GM19351 (cell line): ENCODE results near the gene NBPF20.
"Not testable (repeated sequence)": the region's sequence is repeated elsewhere in the genome, so short reads cannot be mapped to it uniquely, and the experiment has no call there.

Experiments used
- ATAC-seq: cut with Tn5 transposase; IDR thresholded peaks from one replicate; pipeline ENCODE4 v1.9.1; 2021; ENCODE audit warnings: mild to moderate bottlenecking, moderate library complexity; ENCODE audit not compliant: unreplicated experiment

Gene NBPF20, protein sequence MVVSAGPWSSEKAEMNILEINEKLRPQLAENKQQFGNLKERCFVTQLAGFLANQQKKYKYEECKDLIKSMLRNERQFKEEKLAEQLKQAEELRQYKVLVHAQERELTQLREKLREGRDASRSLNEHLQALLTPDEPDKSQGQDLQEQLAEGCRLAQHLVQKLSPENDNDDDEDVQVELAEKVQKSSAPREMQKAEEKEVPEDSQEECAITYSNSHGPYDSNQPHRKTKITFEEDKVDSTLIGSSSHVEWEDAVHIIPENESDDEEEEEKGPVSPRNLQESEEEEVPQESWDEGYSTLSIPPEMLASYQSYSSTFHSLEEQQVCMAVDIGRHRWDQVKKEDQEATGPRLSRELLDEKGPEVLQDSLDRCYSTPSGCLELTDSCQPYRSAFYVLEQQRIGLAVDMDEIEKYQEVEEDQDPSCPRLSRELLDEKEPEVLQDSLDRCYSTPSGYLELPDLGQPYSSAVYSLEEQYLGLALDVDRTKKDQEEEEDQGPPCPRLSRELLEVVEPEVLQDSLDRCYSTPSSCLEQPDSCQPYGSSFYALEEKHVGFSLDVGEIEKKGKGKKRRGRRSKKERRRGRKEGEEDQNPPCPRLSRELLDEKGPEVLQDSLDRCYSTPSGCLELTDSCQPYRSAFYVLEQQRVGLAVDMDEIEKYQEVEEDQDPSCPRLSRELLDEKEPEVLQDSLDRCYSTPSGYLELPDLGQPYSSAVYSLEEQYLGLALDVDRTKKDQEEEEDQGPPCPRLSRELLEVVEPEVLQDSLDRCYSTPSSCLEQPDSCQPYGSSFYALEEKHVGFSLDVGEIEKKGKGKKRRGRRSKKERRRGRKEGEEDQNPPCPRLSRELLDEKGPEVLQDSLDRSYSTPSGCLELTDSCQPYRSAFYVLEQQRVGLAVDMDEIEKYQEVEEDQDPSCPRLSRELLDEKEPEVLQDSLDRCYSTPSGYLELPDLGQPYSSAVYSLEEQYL (N-terminal part only)

GRCh38 chr1:145425436-145426029 lies at the start of gene NBPF20:
NBPF20 (minus strand) TSS chr1:145425603; CDS start chr1:145405272, 20,331 bp downstream.
- peak; percentile 90 for ATAC-seq

GRCh38 chr1:145474837-145475368 lies 49.5 kb upstream of the NBPF20 start:
- not testable (repeated sequence) for ATAC-seq

GRCh38 chr1:145472731-145473130 lies 47.3 kb upstream of the NBPF20 start:
- not testable (repeated sequence) for ATAC-seq

- not testable (repeated sequence) for ATAC-seq
Observed at GRCh38 chr1:145471365-145471764, 46.0 kb upstream of the NBPF20 start.

GRCh38 chr1:145465405-145466144 lies 40.2 kb upstream of the NBPF20 start:
- ATAC-seq, result peak; percentile 90

- not testable (repeated sequence) for ATAC-seq
Observed at GRCh38 chr1:145464708-145465336, 39.4 kb upstream of the NBPF20 start.

GRCh38 chr1:145464017-145464416 lies 38.6 kb upstream of the NBPF20 start:
- ATAC-seq, result not testable (repeated sequence)

GRCh38 chr1:145460684-145461083 lies 35.3 kb upstream of the NBPF20 start:
- ATAC-seq, result not testable (repeated sequence)

- not testable (repeated sequence) for ATAC-seq
Observed at GRCh38 chr1:145460048-145460447, 34.6 kb upstream of the NBPF20 start.

DNA sequence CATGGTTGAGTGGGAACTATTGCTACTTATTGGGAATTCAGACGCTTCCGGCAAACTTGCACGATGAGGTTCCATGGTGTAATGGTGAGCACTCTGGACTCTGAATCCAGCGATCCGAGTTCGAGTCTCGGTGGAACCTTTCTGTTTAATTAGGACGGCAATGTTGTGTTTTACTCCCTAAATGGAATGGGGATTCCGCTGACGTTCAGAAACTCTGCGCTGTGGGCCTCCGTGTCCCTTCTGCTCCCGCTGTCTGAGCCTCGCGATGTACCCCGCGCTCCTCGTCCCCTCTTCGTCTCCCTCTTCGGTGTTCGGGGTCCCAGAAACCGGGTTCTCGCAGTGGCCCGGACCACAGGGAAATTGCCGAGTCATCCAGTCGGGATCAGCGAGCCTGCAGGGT lies 34.2 kb upstream of the NBPF20 start:
- not testable (repeated sequence) for ATAC-seq

DNA sequence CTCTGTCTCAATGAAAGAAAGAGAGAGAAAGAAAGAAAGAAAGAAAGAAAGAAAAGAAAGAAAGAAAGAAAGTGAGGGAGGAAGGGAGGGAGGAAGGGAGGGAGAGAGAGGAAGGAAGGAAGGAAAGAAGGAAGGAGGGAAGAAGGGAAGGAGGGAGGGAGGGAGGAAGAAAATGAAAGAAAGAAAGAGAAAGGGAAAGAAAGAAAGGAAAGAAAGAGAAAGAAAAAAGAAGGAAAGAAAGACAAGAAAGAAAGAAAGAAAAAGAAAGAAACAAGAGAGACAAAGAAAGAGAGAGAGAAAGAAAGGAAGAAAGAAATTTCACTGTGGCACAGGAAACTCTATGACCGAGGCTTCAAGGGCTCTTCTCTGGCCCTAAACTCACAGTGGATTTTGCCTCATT lies 33.7 kb upstream of the NBPF20 start:
- ATAC-seq, result not testable (repeated sequence)

GRCh38 chr1:145454824-145455177 lies 29.4 kb upstream of the NBPF20 start:
- ATAC-seq, result not testable (repeated sequence)

GRCh38 chr1:145453873-145454823 lies 28.7 kb upstream of the NBPF20 start:
- not testable (repeated sequence) for ATAC-seq

GRCh38 chr1:145452506-145452905 lies 27.1 kb upstream of the NBPF20 start:
- not testable (repeated sequence) for ATAC-seq

DNA sequence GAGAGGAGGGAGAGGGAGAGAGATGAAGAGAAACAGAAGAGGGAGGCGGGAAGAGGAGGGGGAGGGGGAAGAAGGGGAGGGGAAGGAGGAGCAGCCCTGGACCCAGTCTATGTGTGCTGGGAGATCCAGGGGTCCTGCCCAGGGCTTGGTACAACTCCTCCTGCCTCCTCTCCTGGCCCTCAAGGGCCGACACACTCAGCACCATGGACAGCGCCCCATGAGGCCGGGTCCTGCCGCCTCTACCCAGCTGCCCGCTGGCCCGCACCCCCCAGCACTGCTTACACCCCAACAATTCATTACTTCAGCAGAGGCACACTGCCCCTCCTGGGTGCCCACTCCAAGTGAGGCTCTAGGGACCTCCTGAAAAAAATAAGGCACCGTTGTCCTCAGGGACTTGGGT lies 26.5 kb upstream of the NBPF20 start:
- ATAC-seq, result not testable (repeated sequence)

GRCh38 chr1:145445219-145445618 lies 19.8 kb upstream of the NBPF20 start:
- not testable (repeated sequence) for ATAC-seq

DNA sequence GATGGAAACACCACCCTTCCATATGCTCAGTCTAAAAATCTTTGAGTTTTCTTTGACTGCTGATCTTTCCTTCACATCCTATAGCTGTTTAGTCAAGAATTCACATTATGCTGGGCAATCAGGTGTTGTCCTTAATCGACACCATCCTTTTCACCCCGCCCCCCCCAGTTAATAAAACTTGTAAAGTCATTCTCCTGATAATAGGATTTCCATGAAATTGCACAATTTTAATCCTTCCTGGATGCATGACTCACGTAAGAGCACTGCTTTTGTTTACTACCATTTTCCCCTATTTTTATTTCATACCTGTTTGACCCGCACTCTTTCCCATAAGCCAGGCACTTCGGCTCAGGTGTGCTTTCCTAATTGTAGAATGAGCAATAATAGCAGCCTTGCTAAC lies 16.9 kb upstream of the NBPF20 start:
- not testable (repeated sequence) for ATAC-seq
